ENCODE measurements around the gene TSPEAR. TPM values are rescaled to one million over a fixed set of nuclear protein-coding genes. Genes with fewer than 3 reads are reported as not detected.

The TSPEAR gene
- polyA plus RNA-seq, 3 donors = 0.53 to 0.67 (median 0.62) TPM

- no peak for DNase-seq (ENCODE audit: low read depth in 3 of 3, low spot score in 2 of 3)
Observed at GRCh38 chr21:44535963-44536362, 175.4 kb downstream of the TSPEAR start.

- DNase-seq (ENCODE audit: low read depth in 3 of 3, low spot score in 2 of 3) = no peak
Observed at GRCh38 chr21:44534688-44535087, 176.7 kb downstream of the TSPEAR start.

DNA sequence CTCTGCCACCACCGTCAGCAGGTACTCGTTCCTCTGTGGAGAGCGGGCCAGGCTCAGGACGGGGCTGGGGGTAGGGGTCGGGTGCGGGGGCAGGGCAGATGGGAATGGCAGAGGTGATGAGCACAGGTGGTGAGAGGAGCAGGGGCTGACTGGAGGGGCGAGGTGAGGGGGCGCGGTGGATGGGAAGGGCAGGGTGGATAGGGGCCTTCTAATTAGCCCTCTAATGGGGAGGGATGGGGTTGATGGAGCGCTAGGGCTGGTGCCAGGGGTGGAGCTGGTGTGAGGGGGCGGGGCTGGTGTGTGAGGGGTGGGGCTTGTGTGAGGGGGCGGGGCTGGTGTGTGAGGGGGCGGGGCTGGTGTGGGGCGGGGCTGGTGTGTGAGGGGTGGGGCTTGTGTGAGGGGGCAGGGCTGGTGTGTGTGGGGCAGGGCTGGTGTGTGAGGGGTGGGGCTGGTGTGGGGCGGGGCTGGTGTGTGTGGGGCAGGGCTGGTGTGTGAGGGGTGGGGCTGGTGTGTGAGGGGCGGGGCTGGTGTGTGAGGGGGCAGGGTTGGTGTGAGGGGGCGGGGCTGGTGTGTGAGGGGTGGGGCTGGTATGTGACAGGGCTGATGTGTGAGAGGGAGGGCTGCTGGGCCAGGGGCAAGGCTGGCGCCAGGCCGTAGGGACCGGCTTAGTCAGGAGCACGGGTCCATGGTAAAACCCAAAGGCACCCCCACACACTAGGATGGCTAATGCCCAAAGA, 177.3 kb downstream of the TSPEAR start:
- DNase-seq (ENCODE audit: low read depth in 3 of 3, low spot score in 2 of 3) = no peak

DNA sequence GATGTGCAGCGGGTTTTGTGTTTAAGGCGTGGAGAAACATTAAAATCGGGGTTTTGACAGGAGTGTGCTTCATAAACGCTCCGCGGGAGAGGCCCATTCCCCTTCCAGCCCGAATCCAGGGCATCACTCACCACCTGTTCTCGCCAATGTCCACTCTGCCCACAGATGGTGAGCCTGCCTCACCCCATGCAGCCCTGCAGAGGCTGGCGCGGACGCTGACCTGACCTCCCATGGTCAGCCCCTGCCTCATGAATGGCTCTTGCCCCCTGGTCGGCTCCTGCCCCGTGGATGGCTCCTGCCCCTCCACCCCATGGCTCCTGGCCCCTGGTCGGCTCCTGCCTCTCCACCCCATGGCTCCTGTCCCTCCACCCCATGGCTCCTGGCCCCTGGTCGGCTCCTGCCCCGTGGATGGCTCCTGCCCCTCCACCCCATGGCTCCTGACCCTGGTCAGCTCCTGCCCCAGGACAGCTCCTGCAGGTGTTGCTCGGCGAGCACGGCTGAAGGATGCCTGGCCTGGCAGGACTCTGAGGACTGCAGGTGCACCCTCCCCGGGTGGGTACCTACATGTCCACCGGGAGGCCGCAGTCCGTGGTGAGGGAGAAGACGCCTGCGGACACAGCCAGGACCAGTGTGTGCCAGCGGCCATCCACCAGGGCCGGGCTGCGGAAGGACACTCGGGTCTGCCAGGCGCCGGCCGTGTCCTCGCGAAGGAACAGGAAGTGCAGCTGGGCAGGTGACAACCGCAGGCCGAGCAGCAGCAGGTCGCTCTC, 178.1 kb downstream of the TSPEAR start:
- DNase-seq (ENCODE audit: low read depth in 3 of 3, low spot score in 2 of 3) = no peak

DNA sequence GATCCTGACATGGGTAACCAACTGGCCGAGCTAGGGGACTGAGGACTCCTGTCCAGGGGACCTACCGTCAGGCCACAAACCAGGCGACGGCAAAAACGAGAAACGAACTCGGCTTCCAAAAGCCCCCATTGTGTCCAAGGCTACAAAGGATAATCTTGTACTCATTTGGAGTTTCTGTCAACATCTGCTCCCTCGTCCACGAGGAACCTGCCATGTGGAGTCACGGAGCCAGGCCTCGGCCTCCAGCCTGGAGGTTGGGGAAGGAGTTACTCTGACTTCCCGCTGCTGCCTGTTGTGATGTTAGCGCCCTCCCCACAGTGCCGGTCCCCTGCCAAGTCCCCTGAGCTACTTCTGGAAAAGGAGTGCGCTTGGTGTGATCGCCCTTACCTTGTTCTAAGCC, 178.7 kb downstream of the TSPEAR start:
- DNase-seq (ENCODE audit: low read depth in 3 of 3, low spot score in 2 of 3) = no peak

GRCh38 chr21:44531606-44532564, 179.5 kb downstream of the TSPEAR start:
- DNase-seq (ENCODE audit: low read depth in 3 of 3, low spot score in 2 of 3) = no peak

- DNase-seq (ENCODE audit: low read depth in 3 of 3, low spot score in 2 of 3) = no peak
Observed at GRCh38 chr21:44530903-44531605, 180.3 kb downstream of the TSPEAR start.

- no peak for DNase-seq (ENCODE audit: low read depth in 3 of 3, low spot score in 2 of 3)
Observed at GRCh38 chr21:44530221-44530902, 181.0 kb downstream of the TSPEAR start.

GRCh38 chr21:44529503-44530125, 181.8 kb downstream of the TSPEAR start:
- no peak for DNase-seq (ENCODE audit: low read depth in 3 of 3, low spot score in 2 of 3)

DNA sequence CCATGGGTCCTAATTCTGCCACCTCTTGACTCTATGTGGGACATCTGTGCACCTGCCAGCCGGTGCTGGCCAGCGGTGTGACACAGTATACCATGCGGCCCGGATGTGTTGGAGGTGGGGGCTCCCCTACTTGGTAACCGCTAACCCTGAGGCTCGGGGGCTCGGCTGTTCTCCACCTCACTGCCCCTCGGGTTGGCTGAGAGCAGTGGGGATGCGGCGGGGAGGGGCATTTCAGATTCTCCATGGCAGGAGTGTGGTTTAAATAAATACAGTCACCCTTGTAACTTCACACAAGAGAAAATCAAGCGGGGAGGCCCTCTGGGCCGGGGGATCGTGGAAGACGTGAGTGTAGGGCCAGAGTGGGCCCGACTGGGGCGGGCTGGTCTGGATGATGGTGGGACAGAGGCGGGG, 182.4 kb downstream of the TSPEAR start:
- no peak for DNase-seq (ENCODE audit: low read depth in 3 of 3, low spot score in 2 of 3)

- DNase-seq (ENCODE audit: low read depth in 3 of 3, low spot score in 2 of 3) = no peak
Observed at GRCh38 chr21:44528634-44528995, 182.8 kb downstream of the TSPEAR start.

GRCh38 chr21:44527983-44528633, 183.3 kb downstream of the TSPEAR start:
- no peak for DNase-seq (ENCODE audit: low read depth in 3 of 3, low spot score in 2 of 3)

DNA sequence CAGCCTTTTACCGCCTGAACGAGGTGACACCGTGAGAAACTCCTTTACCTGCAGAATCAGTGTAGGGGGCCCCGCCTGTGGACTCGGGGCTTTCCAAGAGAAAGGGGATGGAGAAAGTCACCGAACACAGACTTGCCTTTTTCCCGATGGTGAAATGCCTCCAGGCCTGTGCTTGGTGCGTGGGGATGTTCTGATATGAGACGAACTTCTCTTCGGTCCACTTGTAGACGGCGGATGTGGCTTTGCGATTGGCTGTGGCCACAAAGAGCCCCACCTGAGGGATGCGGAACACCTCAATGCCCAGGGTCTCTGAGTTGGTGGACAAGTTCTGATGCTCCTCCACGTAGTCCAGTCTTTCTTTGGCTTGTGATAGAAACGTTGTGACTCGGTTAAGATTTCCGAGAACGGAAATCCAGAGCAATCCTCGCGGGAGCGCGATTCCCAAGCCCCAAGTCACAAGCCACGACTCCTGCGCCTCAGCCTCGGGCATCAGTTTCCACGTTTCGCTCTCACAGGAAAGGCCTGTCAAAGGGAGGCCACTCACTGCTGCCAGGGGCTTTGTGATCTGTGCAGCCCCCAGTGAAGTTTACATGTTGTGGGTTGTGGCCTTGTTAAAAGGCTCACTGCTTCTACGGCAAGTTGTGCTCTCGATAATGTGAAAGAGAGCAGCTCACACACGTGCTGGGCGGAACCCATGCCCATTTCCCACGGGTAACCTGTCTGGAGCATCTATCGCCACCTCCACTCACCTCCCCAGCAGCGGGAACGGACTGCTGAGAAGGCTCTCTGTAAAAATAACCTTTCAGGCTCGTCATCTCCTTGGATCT, 184.0 kb downstream of the TSPEAR start:
- no peak for DNase-seq (ENCODE audit: low read depth in 3 of 3, low spot score in 2 of 3)

DNA sequence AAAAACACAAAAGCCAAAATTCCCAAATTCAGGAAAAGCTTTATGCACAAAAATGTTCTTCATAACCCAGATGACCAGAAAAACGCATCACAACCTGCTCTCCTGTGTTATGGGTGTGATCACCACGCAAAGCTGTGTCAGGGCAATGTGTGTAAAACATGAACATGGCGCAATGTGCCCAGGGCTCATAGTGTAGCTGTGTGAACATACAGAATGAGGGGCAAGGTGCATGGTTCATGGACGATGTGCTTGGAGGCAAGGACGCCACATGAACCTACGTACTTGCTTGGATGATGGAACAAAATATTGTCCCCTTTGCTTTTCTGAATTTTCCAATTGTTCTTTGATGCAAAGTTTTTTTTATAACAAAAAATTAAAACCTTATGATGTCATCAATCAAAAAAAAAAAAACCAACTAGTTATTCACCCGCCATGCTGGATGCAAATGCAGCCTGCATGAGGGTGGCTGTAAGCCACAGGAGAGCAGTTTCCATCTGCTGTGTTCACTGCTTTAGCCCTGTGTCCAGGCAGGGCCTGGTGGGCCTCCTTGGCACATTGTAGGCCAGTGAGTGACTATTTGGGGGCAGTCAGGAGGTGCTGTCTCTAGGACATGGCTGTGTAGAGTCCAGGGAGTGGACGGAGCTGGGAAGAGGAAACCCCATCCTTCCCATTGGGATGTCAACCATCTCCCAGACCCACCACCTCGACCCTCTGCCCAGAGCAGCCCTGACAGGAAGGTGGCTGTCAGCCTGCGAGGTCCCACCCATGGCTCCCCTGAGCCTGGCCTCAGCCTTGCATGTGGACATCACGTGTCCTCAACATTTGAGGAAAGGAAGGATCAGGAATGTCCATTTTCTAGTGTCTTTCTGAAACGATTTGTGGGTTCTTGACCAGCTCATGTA, 185.0 kb downstream of the TSPEAR start:
- no peak for DNase-seq (ENCODE audit: low read depth in 3 of 3, low spot score in 2 of 3)

DNA sequence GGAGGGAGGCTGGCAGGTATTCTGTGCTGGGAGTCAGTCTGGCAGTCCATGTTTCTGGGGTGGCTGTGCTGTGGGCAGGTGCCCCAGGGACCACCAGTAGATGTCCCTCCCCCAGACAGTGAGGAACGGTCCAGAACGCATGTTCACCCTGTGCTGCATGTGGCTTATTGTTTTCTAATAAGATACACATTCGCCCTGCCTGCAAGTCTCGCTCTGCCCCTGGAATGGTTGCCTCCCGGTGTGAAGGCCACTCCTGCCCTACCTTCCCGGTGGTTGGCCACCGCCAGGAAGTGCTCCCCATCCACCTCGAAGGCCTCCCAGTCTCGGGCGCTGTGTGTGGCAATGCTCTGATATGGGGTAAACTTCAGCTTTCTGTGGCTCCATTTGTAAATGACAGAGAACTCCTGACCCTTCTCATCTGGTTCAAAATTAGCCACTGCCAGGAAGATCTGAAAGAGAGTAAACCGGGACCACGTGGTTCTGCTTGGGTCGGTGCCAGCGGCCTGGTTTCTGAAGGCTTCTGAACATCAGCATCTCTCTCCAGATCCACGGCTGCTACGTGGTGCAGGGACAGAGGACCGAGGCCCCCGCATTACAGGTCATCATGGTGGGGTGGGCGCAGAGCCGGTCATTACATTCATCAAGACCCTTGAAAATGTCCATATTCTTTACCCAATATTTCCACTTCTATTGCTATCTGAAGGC, 185.8 kb downstream of the TSPEAR start:
- no peak for DNase-seq (ENCODE audit: low read depth in 3 of 3, low spot score in 2 of 3)
